Activated naive CD8-positive, alpha-beta T cell treated with anti-CD3 and anti-CD28 coated beads, Interleukin-2, amount 10 ng/mL, durations not matched to agents 7 days and 5 days (primary cell): ENCODE measurements around the gene LAMB1. TPM values are rescaled to one million over a fixed set of nuclear protein-coding genes. Genes with fewer than 3 reads are reported as not detected.

Experiments
- ATAC-seq: fragments of 150-1000 bp; cut with Tn5 transposase; one replicate; pipeline ENCODE4 v1.10.0; 2021; ENCODE audit warnings: low read depth, moderate library complexity
- POLR2A ChIA-PET: fragments of 350-600 bp; sonication (Branson Sonifier 250); formaldehyde crosslinking; loops from one replicate; lab custom pipeline; 2021; ENCODE audit warnings: antibody characterized with exemption; lab: Charles Lee
- DNase-seq: peaks from one replicate; pipeline ENCODE4 v3.0.0; 2021
- H3K27ac Mint-ChIP-seq: one replicate; pipeline ENCODE4 v1.8.0; 2022; ENCODE audit warnings: mild to moderate bottlenecking, mixed read lengths
- H3K27me3 Mint-ChIP-seq: one replicate; pipeline ENCODE4 v1.8.0; 2022; ENCODE audit warnings: mild to moderate bottlenecking, moderate library complexity, mixed read lengths
- H3K36me3 Mint-ChIP-seq: one replicate; pipeline ENCODE4 v1.8.0; 2021; ENCODE audit warnings: mild to moderate bottlenecking, mixed read lengths
- H3K4me1 Mint-ChIP-seq: one replicate; pipeline ENCODE4 v1.8.0; 2021; ENCODE audit warnings: mixed read lengths
- H3K4me3 Mint-ChIP-seq: one replicate; pipeline ENCODE4 v1.8.0; 2022; ENCODE audit warnings: mild to moderate bottlenecking, moderate library complexity, mixed read lengths
- H3K9me3 Mint-ChIP-seq: one replicate; pipeline ENCODE4 v1.8.0; 2021; ENCODE audit warnings: mixed read lengths
- total RNA-seq, 2 experiments: library from RNA; stranded (reverse); gene quantifications; one replicate each; pipeline ENCODE4 v1.2.3, GENCODE V29; 2021

LAMB1 gene
- total RNA-seq = not detected

GRCh38 chr7:108002726-108003598 lies at the start of gene LAMB1:
Gene LAMB1, minus strand, starts transcription at chr7:108003161. Its CDS starts 276 bp downstream, at chr7:108002885.
- peak; percentile 31 for ATAC-seq

GRCh38 chr7:108051454-108051853 lies 48.5 kb upstream of the LAMB1 start:
- Mint-ChIP-seq H3K4me1 (peaks cover 2% of the 10 kb centered on the region), H3K9me3 (no peaks in the 10 kb centered on the region), H3K36me3 (no peaks in the 10 kb centered on the region), H3K4me3 (no peak overlapping the region), H3K27ac (no peak overlapping the region), H3K27me3 (peaks cover 4% of the 10 kb centered on the region)
- DNase-seq = no peak
- ATAC-seq = no peak
- POLR2A ChIA-PET = no interaction called here

More at GRCh38 chr7:108002726-108003598, at the start of gene LAMB1:
- Mint-ChIP-seq H3K36me3 (no peaks in the 10 kb centered on the region), H3K9me3 (no peaks in the 10 kb centered on the region), H3K4me3 (peak within 1 kb of the TSS; percentile 76), H3K27ac (no peak within 1 kb of the TSS), H3K27me3 (peaks cover 79% of the 10 kb centered on the region), H3K4me1 (peaks cover 10% of the 10 kb centered on the region)
- POLR2A ChIA-PET = no interaction called here
- DNase-seq = peak; percentile 40

- peaks cover 8% of the 10 kb centered on the region for H3K27me3 Mint-ChIP-seq
- peaks cover 2% of the 10 kb centered on the region for H3K4me1 Mint-ChIP-seq
- ATAC-seq (peak; percentile 84), DNase-seq (no peak)
- H3K4me3 Mint-ChIP-seq = no peak overlapping the region
- H3K36me3 Mint-ChIP-seq = no peaks in the 10 kb centered on the region
- no peaks in the 10 kb centered on the region for H3K9me3 Mint-ChIP-seq
- H3K27ac Mint-ChIP-seq = no peak overlapping the region
- POLR2A ChIA-PET = no interaction called here
Observed at GRCh38 chr7:108049962-108050361, 47.0 kb upstream of the LAMB1 start.

- no peak for DNase-seq
- H3K9me3 Mint-ChIP-seq = no peaks in the 10 kb centered on the region
- no peak overlapping the region for H3K27ac Mint-ChIP-seq
- no peaks in the 10 kb centered on the region for H3K36me3 Mint-ChIP-seq
- POLR2A ChIA-PET = no interaction called here
- no peak for ATAC-seq
- peaks cover 2% of the 10 kb centered on the region for H3K4me1 Mint-ChIP-seq
- no peak overlapping the region for H3K4me3 Mint-ChIP-seq
- peaks cover 8% of the 10 kb centered on the region for H3K27me3 Mint-ChIP-seq
Observed at GRCh38 chr7:108048422-108048821, 45.5 kb upstream of the LAMB1 start.

- Mint-ChIP-seq H3K4me3 (no peak overlapping the region), H3K36me3 (no peaks in the 10 kb centered on the region), H3K4me1 (peaks cover 2% of the 10 kb centered on the region), H3K27ac (no peak overlapping the region), H3K27me3 (peaks cover 13% of the 10 kb centered on the region), H3K9me3 (no peaks in the 10 kb centered on the region)
- DNase-seq (no peak), ATAC-seq (no peak)
- POLR2A ChIA-PET = no interaction called here
Observed at GRCh38 chr7:108046952-108047506, 44.1 kb upstream of the LAMB1 start.

GRCh38 chr7:108045669-108046068 lies 42.7 kb upstream of the LAMB1 start:
- no peak overlapping the region for H3K4me3 Mint-ChIP-seq
- no peak for DNase-seq
- POLR2A ChIA-PET = no interaction called here
- H3K4me1 Mint-ChIP-seq = peaks cover 2% of the 10 kb centered on the region
- no peak for ATAC-seq
- H3K36me3 Mint-ChIP-seq = no peaks in the 10 kb centered on the region
- H3K27me3 Mint-ChIP-seq = peaks cover 19% of the 10 kb centered on the region
- H3K9me3 Mint-ChIP-seq = no peaks in the 10 kb centered on the region
- H3K27ac Mint-ChIP-seq = no peak overlapping the region

GRCh38 chr7:108045154-108045553 lies 42.2 kb upstream of the LAMB1 start:
- H3K4me3 Mint-ChIP-seq = no peak overlapping the region
- ATAC-seq = no peak
- H3K27me3 Mint-ChIP-seq = peaks cover 19% of the 10 kb centered on the region
- peaks cover 2% of the 10 kb centered on the region for H3K4me1 Mint-ChIP-seq
- H3K9me3 Mint-ChIP-seq = no peaks in the 10 kb centered on the region
- no peak overlapping the region for H3K27ac Mint-ChIP-seq
- POLR2A ChIA-PET = no interaction called here
- no peaks in the 10 kb centered on the region for H3K36me3 Mint-ChIP-seq
- DNase-seq = no peak

- Mint-ChIP-seq H3K27ac (no peak overlapping the region), H3K4me3 (no peak overlapping the region), H3K27me3 (peaks cover 22% of the 10 kb centered on the region), H3K4me1 (peaks cover 2% of the 10 kb centered on the region), H3K9me3 (no peaks in the 10 kb centered on the region), H3K36me3 (no peaks in the 10 kb centered on the region)
- POLR2A ChIA-PET = no interaction called here
- ATAC-seq (no peak), DNase-seq (no peak)
Observed at GRCh38 chr7:108044345-108044744, 41.4 kb upstream of the LAMB1 start.

GRCh38 chr7:108038986-108039385 lies 36.0 kb upstream of the LAMB1 start:
- no peak overlapping the region for H3K4me3 Mint-ChIP-seq
- POLR2A ChIA-PET = no interaction called here
- H3K36me3 Mint-ChIP-seq = no peaks in the 10 kb centered on the region
- ATAC-seq (no peak), DNase-seq (no peak)
- H3K27ac Mint-ChIP-seq = no peak overlapping the region
- H3K9me3 Mint-ChIP-seq = no peaks in the 10 kb centered on the region
- H3K4me1 Mint-ChIP-seq = no peaks in the 10 kb centered on the region
- peaks cover 19% of the 10 kb centered on the region for H3K27me3 Mint-ChIP-seq

GRCh38 chr7:108037741-108038140 lies 34.8 kb upstream of the LAMB1 start:
- no peak for DNase-seq
- peaks cover 17% of the 10 kb centered on the region for H3K27me3 Mint-ChIP-seq
- H3K36me3 Mint-ChIP-seq = no peaks in the 10 kb centered on the region
- H3K4me1 Mint-ChIP-seq = no peaks in the 10 kb centered on the region
- POLR2A ChIA-PET = no interaction called here
- H3K9me3 Mint-ChIP-seq = no peaks in the 10 kb centered on the region
- no peak for ATAC-seq
- no peak overlapping the region for H3K4me3 Mint-ChIP-seq
- H3K27ac Mint-ChIP-seq = no peak overlapping the region

- H3K4me3 Mint-ChIP-seq = no peak overlapping the region
- POLR2A ChIA-PET = no interaction called here
- H3K27ac Mint-ChIP-seq = no peak overlapping the region
- H3K4me1 Mint-ChIP-seq = no peaks in the 10 kb centered on the region
- H3K36me3 Mint-ChIP-seq = no peaks in the 10 kb centered on the region
- DNase-seq (no peak), ATAC-seq (no peak)
- H3K9me3 Mint-ChIP-seq = no peaks in the 10 kb centered on the region
- peaks cover 13% of the 10 kb centered on the region for H3K27me3 Mint-ChIP-seq
Observed at GRCh38 chr7:108037140-108037539, 34.2 kb upstream of the LAMB1 start.

- no peaks in the 10 kb centered on the region for H3K4me1 Mint-ChIP-seq
- no peaks in the 10 kb centered on the region for H3K27me3 Mint-ChIP-seq
- no peaks in the 10 kb centered on the region for H3K9me3 Mint-ChIP-seq
Observed at GRCh38 chr7:108034586-108034985, 31.6 kb upstream of the LAMB1 start.

GRCh38 chr7:108033776-108034497 lies 31.0 kb upstream of the LAMB1 start:
- Mint-ChIP-seq H3K4me3 (no peak overlapping the region), H3K9me3 (no peaks in the 10 kb centered on the region)
- no peak for ATAC-seq

More at GRCh38 chr7:108034586-108034985, 31.6 kb upstream of the LAMB1 start:
- no peak overlapping the region for H3K4me3 Mint-ChIP-seq
- no peak overlapping the region for H3K27ac Mint-ChIP-seq
- no peak for DNase-seq
- no peak for ATAC-seq
- H3K36me3 Mint-ChIP-seq = no peaks in the 10 kb centered on the region
- POLR2A ChIA-PET = no interaction called here

More at GRCh38 chr7:108033776-108034497, 31.0 kb upstream of the LAMB1 start:
- DNase-seq = no peak
- POLR2A ChIA-PET = no interaction called here
- Mint-ChIP-seq H3K27ac (no peak overlapping the region), H3K4me1 (no peaks in the 10 kb centered on the region), H3K27me3 (no peaks in the 10 kb centered on the region), H3K36me3 (no peaks in the 10 kb centered on the region)
